ENCODE measurements around the gene FZD7.

The FZD7 gene

GRCh38 chr2:202038471-202039277 is 5.0 kb downstream of the FZD7 start:
- DNase-seq: no peak

DNA sequence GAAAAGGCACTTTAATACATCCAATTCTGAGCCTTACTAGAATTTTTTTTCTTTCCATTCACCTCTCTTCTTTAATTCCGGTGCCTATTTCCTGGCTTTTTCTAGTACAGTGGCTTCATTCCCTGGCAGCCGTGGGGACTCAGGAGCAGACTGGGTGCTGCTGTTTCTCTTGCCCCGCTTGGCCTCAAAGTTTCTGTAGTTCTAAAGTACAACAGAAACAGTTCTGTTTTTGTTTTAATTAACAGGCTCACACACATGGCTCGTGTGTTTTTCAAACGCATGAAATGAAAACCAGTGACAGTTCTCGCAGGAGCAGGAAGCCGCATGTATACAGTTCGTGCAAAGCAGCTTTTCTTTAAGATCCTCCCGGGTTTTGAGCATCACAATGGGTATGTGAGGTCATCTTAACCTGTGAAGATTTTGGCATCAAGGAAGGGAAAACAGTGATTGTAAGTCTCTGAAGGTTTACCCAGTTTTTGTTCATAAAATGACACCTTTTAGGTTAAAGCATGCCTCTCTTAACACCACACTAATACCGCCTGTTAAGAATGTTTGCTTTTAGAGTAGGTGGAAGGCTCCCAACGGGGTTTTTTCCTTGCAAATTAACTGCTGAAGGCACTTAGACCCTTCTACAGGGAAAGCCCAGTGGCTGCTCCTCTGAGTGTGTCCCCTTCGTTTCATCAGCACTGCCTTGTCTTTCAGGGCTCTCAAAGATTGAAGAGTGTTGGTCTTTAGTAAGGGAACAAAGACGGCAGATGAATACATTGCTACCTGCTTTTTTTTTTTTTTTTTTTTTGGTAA is 5.8 kb downstream of the FZD7 start:
- no peak for DNase-seq

- DNase-seq: no peak
Observed at GRCh38 chr2:202040079-202040844, 6.6 kb downstream of the FZD7 start.

DNA sequence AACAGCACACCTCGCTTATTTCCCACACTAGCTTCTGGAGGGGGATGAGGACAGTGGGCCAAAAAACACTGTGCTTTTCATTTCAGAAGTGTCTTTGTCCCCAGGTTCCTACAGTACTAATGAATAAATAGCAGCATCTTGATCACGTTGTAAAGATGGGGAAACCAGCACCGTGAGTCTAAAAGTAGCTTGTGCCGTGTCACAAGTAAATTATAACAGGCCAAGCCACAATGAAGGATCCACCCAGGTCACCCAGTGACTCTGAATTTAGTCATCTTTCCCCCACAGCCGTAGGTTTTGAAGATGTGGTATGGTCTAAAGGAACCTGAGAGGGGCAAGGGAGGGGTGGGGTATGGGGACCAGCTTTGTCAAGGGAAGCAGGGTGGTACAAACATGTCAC is 8.8 kb downstream of the FZD7 start:
- no peak for DNase-seq

- DNase-seq: no peak
Observed at GRCh38 chr2:202043475-202043874, 9.8 kb downstream of the FZD7 start.

GRCh38 chr2:202044777-202045176 is 11.1 kb downstream of the FZD7 start:
- DNase-seq: no peak

DNA sequence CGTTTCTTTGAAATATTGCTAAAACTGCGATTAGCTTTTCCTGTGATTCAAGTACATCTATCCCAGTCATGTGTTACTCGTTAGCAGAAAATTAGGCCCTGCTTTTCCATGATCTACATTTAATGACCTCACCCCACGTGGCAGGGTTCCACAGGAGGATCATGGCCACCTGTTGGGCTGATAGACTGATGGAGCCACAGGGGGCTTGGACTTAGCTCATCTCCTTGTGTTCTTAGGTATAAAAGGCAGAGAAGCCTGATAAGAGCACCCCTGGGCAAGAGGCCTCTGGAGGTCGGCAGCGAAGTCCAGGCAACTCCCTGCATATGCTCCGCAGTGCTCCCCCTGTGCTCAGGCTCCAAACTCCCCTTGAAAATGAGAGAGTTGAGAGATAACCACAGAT is 12.9 kb downstream of the FZD7 start:
- no peak for DNase-seq

DNA sequence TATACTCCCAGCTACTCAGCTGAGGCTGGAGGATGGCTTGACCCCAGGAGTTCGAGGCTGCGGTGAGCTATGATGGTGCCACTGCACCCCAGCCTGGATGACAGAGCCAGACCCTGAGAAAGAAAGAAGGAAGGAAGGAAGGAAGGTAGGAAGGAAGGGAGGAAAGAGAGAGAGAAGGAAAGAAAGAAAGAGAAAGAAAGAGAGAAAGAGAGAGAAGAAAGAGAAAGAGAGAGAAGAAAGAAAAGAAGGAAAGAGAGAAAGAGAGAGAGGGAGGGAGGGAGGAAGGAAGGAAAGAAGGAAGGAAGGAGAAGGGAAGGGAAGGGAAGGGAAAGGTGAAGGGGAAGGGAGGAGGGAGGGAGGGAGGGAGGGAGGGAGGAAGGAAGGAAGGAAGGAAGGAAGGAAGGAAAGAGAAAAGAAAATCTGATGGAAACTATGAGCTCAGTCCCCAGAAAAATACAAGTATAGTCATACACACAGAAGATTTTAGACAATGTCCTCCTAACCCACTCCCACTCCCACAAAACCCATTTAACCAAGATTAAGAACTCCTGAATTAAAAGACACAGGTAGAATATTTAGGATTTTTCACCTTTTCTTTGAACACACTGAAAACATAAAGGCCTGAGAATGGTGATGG is 15.6 kb downstream of the FZD7 start:
- DNase-seq: no peak

- no peak for DNase-seq
Observed at GRCh38 chr2:202049840-202050239, 16.2 kb downstream of the FZD7 start.

- DNase-seq: no peak
Observed at GRCh38 chr2:202050652-202051051, 17.0 kb downstream of the FZD7 start.

DNA sequence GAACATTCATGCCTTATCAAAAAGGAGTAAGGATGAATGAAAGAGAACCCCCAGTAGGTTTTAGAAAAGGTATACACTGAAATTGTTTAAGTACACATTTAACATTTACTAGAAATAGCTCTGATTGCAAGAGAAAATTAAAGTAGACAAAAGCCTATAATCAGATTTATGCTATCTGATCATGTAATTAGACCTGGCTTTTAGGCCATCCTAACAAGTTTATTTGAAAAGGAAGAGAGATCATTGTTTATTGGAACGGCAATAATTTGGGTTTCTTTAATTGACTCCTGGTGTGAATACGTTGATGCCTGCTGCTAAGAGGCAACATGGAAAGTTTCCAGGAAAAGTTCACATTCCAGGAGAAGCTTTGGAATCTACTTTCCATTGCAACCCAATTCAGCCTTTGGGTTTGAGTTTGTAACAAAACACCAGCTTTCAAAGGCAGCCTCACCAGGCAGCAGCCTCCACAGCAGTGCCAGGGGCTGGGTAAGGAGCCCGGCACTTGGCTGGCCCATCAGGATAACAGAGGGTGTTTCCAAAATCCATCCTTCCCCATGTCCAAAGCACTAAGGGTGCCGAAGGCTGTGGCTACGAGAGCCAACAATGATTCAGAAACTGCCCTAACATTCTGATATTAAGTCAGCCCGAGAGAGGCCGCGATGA is 18.0 kb downstream of the FZD7 start:
- DNase-seq: peak in 1 of 2 experiments; percentile 76

- DNase-seq: no peak
Observed at GRCh38 chr2:202052235-202052634, 18.6 kb downstream of the FZD7 start.

GRCh38 chr2:202054679-202055078 is 21.0 kb downstream of the FZD7 start:
- DNase-seq: no peak

GRCh38 chr2:202056611-202057010 is 23.0 kb downstream of the FZD7 start:
- peak in 1 of 2 experiments; percentile 29 for DNase-seq

GRCh38 chr2:202060218-202060617 is 26.6 kb downstream of the FZD7 start:
- DNase-seq: no peak

DNA sequence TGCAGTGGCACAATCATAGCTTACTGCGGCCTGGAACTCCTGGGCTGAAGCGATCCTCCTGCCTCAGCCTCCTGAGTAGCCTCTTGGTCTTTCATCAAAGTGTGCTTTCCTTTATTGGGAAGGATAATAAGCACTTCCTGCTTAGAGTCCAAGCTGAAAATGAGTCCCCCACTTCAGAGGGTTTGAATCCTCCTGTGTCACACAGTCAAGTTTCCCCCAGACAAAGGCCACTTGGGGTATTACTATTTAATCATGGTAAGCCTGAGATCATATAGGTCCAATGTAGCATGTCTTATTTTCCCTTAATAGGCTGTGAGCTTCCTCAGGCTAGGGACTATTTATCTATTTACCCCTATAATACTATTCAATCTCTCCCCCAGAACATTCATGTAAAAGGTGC is 28.0 kb downstream of the FZD7 start:
- DNase-seq: no peak

DNA sequence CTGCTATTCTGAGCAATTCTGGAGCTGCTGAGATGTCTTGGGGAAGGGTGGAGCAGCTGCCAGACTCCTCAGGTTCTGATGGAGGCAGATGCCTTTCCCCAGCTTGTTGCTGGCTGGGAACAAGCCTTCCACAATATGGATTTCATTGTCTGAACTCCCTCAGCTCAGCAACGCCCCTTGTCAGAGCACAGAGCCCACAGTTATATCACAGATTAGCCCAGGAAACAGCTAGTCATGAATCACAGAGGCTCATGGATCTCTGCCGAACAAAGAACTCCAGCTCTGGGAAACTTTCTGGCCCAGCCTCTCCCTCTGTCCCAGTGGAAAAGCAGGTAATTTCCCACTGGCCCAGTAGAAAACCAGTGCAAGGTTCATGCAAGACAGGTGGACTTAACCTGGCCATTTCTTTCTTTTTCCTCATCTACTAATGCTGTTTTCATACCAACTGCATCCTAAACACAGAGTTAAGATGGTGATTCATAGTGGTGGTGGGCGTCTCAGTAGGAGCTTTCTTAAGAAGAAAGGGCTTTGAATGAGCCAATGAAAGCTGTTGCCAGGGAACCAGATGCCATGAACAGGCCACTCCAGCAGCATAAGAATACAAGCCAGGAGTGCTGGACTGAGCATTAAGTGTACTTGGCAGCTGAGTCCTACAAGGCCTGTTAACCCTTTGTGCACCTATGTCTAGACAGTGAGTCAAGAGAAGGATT is 30.7 kb downstream of the FZD7 start:
- peak; percentile 89 to 96 for DNase-seq

DNA sequence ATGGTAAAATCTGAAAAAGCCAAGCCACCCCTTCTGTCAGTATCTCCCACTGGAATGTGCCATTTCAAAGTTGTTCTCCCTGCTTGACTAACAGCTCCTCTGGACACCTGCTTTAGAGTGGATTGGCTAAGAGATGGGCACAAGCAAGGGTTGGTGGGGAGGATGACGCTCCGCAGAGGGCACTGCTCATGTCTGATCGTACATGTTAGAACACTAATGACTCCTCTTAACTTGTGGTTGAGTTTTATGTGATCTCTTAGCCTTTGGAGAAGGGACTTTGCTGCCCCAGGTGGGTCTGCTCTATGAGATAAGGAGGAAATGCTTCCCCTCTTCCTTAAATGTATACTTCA is 31.2 kb downstream of the FZD7 start:
- DNase-seq: no peak

DNA sequence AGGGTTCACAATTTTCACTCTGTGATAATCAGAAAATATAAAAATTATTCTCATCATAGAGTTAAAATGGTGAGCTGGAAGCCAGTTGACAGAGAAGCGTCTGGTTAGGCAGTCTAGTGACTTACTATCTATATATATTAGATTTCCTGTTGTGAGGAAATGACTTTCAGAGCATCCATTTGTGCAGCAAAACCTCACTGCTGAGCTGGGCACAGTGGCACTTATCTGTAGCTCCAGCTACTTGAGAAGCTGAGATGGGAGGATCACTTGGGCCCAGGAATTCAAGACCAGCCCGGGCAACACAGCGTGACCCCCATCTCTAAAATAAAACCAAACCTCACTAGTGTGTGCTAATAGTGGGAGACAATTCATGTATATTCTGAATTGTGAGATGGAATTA is 32.2 kb downstream of the FZD7 start:
- no peak for DNase-seq

DNA sequence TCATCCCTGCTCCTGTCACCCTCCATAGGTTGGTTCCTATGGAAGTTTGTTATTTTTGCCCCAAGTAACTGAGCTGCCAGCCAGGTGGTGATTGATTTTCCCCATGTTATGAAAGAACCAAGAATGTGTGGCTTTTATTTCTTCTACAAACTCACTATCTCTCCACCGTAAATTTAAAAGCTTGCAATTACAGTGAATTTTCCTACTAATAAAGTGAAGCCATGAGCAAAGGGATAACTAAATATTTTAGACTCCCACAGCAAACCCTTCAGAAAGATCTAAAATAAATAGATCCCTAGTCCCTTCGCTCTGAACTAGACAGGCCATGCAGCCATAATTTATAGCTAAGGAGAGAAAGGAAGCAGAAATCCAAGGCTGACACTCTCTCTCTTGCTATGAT is 33.2 kb downstream of the FZD7 start:
- no peak for DNase-seq

GRCh38 chr2:202067589-202067988 is 33.9 kb downstream of the FZD7 start:
- no peak for DNase-seq
